ENCODE data around the gene TBC1D3D.
"Not testable (repeated sequence)": the region's sequence is repeated elsewhere in the genome, so short reads cannot be mapped to it uniquely, and the experiment has no call there.

Gene TBC1D3D

GRCh38 chr17:38003676-38004075 is at the start of gene TBC1D3D:
TSS of gene TBC1D3D (plus strand) at chr17:38003976. CDS start at chr17:38005561, 1,585 bp downstream.
- DNase-seq, result not testable (repeated sequence)

DNA sequence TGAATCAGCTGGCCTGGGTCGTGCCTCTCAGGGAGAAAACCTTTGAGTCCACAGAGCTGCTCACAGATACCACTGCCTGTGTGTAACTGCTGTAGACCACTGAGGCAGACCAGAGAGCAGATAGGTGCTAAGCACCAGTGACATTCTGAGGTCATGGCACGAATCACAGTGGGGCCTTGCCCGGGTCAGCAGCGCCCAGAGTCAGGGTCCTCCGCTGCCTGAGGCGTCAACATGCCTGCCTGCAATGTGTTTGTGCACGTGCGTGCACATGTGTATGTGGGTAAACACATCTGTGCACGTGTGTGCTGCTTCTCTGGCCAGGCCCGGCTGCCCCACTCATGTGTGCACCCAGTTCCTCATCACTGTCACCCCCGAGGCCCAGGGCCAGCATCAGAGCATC is 14.8 kb upstream of the TBC1D3D start, which contains the start of gene TBC1D3L:
Gene TBC1D3L, minus strand, starts transcription at position 101 of the 400 bp plus-strand sequence. CDS start 1,540 bp downstream, outside the sequence.
- not testable (repeated sequence) for DNase-seq

Data from NCI-H146 (cell line).